Stimulated activated CD8-positive, alpha-beta memory T cell treated with anti-CD3 and anti-CD28 coated beads, Interleukin-2, amount 100 ng/mL, for 1 hour (primary cell): ENCODE measurements around the gene TWIST2.

ENCODE experiments used
- DNase-seq, 2 donors: peaks; one replicate each; pipeline ENCODE4 v3.0.0-alpha.2; 2020; ENCODE audit warnings: low read depth in 2 of 2

TWIST2 gene

DNA sequence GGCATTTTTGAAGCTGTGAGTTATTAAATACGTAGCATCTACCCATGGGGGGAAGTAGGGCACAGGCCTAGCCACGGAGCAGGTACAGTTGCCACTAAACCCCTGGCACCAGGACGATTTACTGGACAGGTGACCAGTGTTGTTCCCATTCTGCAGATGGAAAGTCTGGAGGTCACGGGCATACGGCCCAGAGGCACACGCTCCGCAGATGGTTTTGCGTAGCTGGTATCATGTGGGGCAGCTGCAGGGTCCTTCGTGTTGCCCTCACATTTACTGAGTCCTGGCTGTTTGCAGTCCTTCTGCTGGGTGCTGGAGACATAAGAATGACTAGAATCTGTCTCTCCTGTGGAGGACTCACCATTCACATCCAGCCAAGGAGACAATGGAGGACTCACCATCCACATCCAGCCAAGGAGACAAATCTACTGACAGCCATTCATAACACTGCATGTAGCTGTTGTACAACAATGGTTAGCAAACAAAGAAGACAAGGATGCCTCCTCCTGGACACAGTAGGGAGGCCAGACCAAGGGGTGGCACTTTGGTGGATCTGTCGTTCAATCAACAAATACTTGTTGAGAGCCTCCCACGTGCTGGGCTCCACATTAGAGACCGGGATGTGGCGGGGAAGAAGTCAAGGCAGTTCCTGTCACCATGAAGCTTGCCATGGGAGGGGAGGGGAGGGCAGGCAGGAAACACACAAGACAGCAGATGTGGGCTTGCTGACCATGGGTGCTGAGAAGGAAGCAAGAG lies 24.9 kb downstream of the TWIST2 start:
- no peak for DNase-seq

DNA sequence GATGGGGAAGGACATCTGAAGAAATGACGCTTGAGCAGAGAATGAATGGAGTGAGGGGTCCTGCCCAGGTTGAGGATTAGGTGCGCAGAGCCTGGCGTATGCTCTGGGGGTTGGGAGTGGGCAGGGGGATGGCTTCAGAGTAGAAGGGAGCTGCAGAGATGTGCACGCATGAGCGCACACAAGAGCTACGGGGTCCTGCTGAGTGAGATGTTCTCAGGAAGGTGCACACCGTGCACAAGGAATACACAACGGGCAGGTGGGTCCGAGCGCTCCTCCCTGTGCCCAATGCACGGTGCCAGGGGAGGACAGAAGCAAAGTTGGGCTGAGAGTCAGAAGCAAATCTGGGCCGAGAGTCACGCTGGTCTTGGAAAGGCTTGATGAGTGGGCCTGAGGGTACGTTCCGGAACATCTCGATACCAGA lies 25.5 kb downstream of the TWIST2 start:
- no peak for DNase-seq

DNA sequence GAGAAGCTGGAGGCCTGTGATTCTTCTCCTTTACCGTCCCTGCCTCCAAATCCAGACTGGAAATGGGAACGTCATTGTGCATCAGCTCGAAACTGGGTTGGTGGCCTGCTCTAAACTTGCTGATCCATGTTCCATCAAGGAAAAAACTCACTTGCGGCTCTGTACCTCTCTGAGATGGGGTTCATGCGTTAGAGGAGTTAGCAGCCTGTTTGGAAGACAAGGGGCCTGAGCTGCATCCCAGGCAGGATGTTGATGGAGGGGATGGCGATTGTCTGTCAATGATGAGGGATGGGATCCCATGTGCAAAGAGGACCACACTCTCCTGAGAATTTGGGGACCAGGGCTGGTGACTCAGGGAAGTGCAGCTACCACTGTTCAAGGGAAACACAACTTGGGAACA lies 26.0 kb downstream of the TWIST2 start:
- DNase-seq: no peak

DNA sequence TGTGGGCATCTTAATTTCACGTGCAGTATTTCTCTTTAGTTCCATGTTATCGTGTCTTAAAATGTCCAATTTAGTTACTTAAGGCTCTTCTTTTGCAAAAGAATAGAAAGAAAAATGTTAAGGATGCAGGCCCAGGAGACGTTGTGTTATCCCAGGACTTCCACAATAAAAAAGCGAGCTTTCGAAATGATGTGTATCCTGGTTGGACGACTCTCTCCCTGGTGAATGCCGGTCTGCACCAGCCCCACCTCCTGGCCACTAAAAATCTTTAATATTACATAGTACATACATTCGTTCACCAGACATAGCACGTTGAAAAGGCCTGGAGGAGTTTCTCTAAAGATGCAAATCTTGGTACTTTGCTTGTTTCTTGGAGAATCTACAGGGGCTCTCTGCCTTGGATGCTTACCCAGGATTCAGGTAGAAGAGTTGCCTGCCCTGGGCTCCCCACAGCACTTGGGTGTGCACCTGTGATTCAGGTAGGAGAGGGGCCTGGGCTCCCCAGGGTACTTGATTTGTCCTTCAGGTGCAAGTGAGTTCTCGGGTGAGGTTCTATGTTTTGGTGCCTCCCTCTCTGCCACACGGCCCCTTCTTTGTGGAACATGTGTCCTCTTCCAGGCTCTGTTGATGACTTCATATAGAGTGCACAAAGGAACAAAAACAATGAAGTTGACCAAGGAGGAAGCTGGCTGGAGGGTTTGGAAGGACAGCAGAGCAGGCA lies 26.6 kb downstream of the TWIST2 start:
- no peak for DNase-seq

DNA sequence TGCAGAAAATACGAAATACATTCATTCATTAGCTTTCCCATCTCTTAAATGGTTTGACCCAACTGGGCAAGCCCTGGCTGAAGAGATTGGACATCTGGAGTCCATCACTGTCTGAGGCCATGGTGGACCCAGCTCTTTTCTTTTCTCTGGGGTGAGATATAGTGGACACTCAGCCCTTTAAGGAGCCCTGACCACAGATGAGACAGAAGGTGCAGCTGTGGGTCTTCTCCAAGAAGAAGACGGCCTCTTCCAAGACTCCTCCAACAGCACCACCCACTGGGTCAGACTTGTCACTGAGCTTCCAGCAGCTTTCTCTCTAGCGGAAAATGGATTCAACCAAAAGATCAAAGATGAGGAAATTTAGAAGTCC lies 27.2 kb downstream of the TWIST2 start:
- no peak for DNase-seq

DNA sequence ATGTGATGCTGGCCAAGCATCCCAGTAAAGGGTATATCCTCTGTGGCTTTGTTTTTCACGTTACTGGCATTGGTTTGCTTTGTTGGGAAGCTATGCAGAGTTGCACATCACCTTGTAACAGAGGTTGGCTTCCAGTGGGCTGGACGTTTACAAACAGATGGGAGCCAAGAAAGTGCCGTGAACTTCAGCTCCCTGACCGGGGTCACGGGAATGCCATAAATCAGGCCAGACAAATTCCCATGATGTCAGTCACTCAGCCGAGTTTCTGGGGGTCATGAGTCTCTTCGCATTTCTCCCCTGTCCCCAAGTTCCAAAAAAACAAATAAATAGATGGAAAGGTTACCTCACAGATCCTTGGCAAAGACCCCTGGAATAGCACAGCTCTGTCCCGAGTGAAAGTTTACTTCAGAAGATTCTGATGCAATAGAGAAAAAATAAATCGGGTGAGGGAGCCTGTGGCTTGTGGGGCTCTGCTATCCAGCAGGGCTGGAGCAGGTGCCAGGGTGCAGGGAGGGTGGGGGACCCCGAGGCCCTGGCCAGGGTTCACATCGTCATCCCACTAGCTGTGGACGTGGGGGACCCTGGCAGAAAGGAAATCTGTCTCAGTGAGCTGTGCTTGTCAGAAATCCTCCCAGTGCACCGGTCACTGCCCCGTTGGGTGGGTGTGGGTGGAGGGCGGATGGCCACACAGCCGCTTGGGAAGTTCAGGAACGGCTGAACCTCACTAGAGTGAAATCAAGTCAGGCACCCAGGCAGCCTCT lies 27.8 kb downstream of the TWIST2 start:
- DNase-seq: no peak

DNA sequence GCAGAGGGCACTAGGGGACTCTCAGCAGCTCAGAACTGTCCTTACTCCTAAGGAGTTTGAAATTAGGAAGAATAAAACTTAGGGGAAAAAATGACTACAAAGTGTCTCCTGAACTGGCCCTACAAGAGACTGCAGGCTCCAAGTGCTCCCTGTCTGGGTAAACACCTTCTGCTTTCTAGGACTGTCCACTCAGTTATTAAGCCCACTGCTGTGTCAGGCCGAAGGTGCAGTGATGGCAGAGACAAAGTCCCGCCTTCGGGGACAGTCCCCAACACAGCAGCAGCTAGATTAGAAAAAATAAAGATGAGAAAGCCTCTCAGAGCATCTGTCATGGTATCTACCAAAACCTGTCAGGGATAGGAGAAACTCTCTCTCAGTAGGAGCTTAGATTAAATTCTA lies 28.3 kb downstream of the TWIST2 start:
- DNase-seq: no peak

DNA sequence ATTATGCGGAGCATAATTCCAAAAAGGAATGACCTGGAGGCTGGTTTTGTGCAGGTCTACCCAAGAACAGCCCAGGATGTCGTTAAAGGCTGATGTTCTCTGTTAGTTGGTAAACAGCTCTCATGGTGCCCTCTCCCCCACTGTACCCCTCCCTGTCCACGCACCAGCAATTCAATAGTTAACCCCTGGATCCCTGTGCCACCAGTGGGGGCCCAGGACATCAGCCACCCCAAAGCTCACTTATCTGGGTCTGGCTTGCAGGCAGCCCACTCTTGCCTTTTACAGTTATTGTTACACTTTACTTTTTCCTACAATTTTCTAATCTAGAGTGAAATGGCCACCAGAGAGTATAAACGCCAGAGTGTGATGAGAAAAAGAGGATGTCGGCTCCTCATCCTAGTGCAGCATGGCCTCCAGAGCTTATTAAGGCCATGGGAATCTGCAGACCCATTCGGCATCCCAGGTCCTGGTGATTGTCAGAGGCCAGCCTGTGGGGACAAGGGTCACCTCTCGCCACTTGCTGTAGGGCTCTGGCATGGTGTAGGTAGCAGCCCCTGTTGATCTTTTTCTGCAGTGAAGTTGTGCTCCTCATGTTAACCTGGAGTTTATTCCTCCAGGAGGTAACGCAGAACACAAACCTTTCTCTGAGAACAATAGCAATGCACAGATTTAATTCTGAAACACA lies 30.3 kb downstream of the TWIST2 start:
- no peak for DNase-seq

DNA sequence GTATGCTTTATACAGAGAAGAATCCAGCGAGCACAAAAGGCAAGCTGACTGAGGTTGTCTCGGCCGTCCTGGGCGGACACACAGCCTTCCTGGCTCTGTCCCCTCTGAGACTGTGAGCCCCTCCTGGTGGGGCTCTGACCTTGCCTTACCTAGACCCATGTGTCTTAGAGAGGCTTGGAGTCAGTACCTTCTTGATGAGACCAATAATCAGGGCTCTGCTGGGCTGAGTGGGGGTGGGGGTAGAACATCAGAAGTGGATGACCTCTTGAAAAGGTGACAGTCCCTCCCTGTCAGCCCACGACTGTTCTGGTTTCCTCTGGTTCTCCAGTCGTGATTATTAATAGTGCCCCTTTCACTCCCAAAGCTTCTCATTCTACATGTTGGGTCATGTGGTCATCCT lies 31.2 kb downstream of the TWIST2 start:
- no peak for DNase-seq

DNA sequence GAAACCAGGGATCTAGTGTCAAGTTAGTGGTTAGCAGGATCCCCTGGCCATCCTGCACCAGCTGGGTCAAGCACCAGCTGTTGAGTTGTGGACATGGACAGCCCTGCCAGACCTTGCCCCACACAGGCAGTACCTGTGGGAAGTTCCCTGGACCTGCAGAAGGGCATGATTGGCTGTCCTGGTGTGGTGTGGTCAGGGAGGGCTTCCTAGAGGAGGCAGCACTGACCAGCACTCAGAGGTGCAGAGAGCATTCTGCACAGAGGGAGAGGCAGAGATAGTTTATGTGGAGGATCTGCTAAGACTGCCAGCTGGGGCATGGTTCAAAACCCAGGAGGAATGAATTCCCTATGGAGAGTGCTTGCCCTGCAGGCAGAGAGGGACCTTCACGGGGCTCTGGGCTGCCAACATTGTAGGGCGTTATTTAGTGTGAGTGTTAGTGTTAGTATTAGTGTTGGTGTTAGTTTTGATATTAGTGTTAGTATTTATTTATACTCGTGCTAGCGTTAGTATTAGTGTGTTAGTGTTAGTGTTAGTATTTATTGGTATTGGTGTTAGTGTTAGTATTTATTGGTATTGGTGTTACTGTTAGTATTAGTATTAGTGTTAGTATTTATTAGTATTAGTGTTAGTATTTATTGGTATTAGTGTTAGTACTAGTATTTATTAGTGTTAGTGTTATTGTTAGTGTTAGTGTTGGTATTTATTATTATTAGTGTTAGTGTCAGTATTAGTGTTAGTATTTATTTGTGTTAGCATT lies 31.9 kb downstream of the TWIST2 start:
- DNase-seq: no peak

DNA sequence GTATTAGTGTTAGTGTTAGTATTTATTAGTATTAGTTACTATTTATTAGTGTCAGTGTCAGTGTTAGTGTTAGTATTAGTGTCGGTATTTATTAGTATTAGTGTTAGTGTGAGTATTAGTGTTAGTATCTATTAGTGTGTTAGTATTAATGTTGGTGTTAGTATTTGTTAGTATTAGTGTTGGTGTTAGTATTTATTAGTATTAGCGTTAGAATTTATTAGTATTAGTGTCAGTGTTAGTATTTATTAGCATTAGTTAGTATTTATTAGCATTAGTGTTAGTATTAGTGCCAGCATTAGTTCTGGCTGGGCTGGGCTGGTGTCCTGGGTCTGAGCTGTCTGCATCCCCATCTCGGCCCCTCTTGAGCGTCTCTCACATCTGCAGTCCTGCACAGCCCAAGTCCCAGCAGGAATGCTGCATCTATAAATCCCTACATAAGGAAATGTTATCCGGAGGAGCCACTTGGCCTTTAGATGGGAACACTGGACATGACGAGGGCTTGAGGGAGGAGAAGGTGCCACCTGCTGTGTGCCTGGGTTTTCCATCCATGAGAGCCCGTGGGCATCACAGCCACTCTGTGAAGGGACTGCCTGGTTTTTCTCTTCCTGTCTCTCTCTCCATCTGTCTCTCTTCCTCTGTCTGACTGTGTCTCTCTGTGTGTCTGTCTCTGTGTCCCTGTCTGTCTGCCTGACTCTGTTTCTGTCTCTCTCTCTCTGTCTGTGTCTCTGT lies 33.6 kb downstream of the TWIST2 start:
- no peak for DNase-seq

DNA sequence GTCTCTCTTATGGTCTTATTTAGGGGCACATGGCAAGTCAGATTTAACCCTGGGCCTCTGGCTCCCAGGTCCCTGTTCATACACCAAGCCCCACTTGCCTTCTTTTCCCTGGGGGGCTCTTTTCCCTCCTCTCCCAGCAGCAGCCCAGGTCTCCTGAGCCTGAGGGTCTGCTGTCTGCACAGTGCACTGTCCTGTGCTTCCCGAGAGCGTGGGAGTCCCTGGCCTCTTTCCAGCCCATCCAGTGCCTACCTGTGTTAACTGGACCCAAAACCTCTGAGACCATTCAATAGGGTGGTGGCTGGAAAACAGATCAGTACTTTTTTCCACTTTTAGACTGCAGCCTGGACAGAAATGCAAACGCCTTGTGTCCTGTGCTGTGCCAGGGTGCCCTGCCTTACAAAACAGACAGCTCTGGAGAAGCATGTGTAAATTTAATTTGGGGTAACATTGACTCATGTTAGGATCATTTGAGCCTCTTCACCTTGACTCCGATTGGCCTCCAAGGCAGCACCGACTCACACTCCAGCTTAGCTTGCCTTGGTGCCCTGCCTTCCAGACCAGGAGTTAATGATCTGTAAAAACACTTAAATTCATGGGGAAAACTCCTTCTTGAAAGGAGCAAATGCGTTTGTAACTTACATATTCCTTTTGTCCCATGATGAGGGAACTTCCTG lies 34.3 kb downstream of the TWIST2 start:
- DNase-seq: no peak

DNA sequence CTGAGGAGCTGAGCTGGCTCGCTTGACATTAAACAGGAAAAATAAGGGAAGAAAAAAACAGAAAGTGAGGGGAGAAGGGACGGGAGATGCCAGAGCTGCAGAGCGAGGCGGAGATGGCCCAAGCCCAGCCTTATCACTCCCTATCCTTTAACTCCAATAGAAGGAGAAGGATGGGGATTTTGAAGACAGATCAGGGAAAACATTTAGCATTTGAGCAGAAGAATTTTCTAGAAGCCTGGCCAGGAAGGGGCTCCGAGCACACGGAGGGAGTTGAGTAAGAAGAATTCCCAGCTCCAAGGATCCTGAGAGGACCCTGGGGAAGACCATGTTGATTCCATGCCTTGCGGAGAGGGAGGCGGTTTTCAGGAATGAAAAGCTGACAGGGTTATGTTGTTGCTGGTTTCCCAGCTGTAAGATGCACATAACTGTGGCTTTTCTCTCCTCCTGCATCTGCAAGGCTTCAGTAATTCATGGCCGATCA lies 35.6 kb downstream of the TWIST2 start:
- no peak for DNase-seq

DNA sequence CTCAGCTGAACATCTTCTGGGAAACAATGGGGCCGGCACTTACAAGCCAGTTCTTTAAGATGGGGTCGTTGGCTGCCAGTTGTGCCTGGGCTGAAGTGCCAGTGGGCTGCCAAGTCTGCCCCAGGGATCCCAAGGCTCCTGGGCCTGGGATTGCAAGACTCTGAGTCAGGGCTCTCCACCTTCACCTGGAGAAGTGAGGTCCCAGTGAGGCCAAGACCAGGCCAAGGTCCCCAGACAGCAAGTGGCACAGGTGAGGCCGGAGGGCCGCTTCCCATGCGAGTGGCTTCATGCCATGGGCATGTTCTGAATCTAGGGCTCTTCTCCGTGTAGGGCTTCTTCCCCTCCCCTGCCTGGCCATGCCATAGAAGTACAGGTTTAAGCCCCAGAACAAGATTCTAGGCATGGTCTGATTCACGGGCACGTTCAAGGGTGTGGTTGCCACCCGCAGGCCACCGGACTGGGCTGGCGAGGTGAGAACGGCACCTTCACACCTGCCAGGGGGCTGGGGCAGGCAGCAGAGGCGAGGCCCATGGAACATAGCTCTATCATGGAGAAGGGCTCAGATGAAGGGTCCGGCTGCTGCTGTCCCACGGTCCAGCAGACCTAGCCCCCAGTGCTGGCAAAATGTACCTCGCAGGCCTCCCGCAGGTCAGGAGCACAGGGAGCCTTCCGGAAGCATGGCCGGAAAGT lies 36.4 kb downstream of the TWIST2 start:
- DNase-seq: no peak

DNA sequence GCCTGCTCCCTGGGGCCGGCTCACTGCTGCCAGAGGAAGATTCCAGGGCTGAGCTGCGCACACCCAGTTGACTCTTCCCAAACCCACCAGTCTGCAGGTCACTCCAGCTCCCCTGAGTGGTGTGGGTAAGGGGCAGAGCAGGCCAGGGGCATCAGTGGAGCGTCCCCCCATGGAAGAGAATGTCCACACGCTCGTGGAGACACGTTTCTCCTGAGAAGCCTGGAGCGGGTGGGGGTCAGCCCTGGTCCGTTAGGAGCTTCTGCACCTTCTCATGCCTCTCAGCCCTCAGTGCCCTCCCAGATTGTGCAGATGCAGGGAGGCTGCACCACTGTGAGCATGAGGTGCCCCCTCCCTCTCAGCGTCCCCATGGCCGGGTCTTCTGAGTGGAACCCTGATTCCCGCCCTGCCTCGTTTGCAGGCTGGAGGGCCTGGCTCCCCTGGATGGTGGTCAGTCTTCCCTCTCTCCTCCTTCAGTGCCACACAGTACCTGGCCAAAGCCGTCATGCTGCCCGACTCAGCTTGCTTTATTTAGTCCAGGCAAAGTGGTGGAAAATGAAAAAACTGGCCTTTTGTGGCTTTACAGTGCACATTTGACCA lies 37.0 kb downstream of the TWIST2 start:
- DNase-seq: no peak

DNA sequence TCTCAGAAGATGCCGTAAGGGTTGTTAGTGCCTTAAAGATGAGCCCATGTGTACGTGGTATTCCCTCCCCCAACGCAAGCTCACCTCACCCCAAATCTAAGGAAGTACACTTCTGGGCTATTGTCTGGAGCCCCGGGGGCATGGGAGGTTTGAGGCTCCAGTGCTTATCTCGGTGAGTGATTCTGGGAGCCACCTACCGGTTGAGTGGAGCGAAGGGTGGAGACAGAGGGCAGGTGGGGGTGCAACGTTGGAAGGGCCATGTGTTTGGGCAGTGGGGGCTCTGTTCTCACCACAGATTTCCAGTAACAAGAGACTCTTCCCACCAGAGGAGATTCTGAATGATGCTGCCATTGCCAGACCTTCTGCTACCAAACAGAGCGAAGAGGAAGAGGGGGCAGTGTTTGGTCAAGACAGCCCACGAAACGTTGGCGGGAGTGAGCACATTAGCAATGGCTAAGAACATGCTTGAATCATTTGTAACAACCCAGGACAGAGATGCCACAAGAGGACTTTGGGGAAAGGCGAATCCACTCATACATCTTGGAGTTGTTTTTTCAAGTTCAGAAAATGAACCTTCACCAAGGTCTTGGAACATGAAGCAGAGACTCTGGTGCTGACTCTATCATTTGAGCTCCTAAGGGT lies 38.7 kb downstream of the TWIST2 start:
- no peak for DNase-seq

DNA sequence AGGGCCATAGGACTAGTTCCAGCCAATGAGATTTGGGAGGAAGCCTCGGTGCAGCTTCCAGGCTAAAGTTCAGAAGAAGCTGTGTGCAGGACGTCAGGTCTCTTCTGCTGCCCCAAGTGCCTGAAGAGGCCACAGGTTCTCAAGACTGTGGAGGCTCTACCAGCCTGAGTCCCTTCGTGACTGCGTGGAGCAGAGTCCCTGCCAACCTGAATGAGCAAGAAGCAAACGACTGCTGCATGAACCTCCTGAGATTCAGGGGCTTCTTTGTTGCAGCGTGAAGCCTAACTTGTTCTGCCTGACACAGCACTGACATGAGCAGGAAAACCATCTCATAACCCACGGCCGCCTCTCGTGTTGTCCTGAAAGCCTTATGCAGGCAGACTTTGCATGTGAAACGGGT lies 39.7 kb downstream of the TWIST2 start:
- DNase-seq: no peak

DNA sequence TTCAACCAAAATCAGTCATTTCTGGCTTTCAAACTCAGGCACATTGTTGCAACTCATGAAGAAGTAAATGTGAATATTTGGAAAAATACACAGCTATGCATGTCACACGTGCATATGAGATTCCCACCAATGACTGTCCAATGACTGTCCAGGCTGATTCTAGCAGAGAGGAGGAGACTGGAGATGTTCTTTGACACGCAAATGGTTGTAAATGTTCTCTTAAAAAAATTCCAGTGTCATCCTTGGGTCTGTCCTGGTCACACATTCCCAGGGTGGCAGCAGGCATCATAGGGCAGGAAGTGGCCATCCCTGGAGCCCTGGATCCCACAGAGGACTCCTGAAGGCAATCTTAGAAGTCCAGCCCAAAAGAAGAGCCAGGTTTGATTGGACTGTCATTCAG lies 40.9 kb downstream of the TWIST2 start:
- no peak for DNase-seq

DNA sequence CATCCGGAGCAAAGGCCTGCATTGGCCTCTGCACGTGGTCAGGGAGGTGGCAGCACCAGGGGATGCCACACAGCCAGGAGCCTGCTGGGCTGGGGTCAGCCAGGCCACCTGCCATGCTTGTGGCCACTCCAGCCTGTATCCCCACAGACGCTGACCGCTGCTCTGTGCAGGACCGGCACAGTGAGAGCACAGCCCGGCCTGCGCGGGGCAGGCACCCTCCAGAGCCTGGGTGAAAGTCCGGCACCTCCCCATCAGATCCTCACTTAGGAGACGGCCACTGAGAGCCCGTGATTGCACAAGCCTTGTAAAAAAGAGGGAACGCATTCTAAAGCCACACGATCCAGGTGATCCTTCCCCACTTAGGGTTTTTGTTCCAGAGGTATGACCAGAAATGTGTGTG lies 42.2 kb downstream of the TWIST2 start:
- no peak for DNase-seq
